ENCODE measurements around the gene CHAF1A.

The CHAF1A gene

GRCh38 chr19:4446704-4447200 is 44.3 kb downstream of the CHAF1A start:
- H3K27ac ChIP-seq, result peak overlapping the region; percentile 25; the same call in 1 of the 2 replicates
- TF ChIP-seq CTCF (IDR thresholded peaks at IDR 0.05) (no peak), ZFX (IDR thresholded peaks at IDR 0.05; ENCODE audit: borderline replicate concordance) (no peak)

GRCh38 chr19:4447327-4448146 is 45.1 kb downstream of the CHAF1A start:
- no peak for TF ChIP-seq ZFX (IDR thresholded peaks at IDR 0.05; ENCODE audit: borderline replicate concordance)

GRCh38 chr19:4448147-4448985 is 45.9 kb downstream of the CHAF1A start:
- peak overlapping the region; percentile 7; the same call in 1 of the 2 replicates for H3K27ac ChIP-seq
- no peak for TF ChIP-seq CTCF (IDR thresholded peaks at IDR 0.05)
- TF ChIP-seq ZFX (IDR thresholded peaks at IDR 0.05; ENCODE audit: borderline replicate concordance), result no peak

More at GRCh38 chr19:4447327-4448146, 45.1 kb downstream of the CHAF1A start:
- peak overlapping the region; percentile 25; the same call in 1 of the 2 replicates for H3K27ac ChIP-seq

- peak overlapping the region; percentile 7; the same call in 1 of the 2 replicates for H3K27ac ChIP-seq
- no peak for TF ChIP-seq CTCF (IDR thresholded peaks at IDR 0.05)
- no peak for TF ChIP-seq ZFX (IDR thresholded peaks at IDR 0.05; ENCODE audit: borderline replicate concordance)
Measured at GRCh38 chr19:4449022-4449638, 46.7 kb downstream of the CHAF1A start.

GRCh38 chr19:4449639-4450028 is 47.2 kb downstream of the CHAF1A start:
- H3K27ac ChIP-seq, result 0 out of 2 replicates have a peak overlapping the region, but pooled peaks have one; percentile 7
- TF ChIP-seq ZFX (IDR thresholded peaks at IDR 0.05; ENCODE audit: borderline replicate concordance) (no peak), CTCF (IDR thresholded peaks at IDR 0.05) (no peak)

- TF ChIP-seq ZFX (IDR thresholded peaks at IDR 0.05; ENCODE audit: borderline replicate concordance), result no peak
- TF ChIP-seq CTCF (IDR thresholded peaks at IDR 0.05), result no peak
- H3K27ac ChIP-seq, result 0 out of 2 replicates have a peak overlapping the region, but pooled peaks have one; percentile 5
Measured at GRCh38 chr19:4452230-4452990, 50.0 kb downstream of the CHAF1A start.

All from 22Rv1 (cell line).